Measurements from ENCODE around the gene HIBADH. TPM values are rescaled to one million over a fixed set of nuclear protein-coding genes. Genes with fewer than 3 reads are reported as not detected.

HIBADH gene
- total RNA-seq, 1 experiment from 2014 or later = 33.7 TPM

DNA sequence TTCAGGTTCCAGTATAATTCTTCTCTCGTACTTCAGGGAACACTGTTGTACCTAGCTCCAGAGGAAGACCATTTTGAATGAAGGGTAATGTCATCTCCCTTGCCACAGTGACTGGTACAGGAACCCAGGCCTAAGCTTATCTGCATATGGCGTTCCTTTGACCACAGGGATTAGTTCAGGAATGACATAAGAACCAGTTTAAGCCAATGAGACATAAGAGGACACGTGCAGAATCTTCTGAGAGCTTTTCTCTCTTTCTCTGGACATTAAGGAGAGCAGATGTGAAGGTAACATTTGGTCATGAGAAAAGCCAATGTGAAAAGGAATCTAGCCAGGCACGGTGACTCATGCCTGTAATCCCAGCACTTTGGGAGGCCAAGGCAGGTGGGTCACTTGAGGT lies 21.8 kb upstream of the HIBADH start:
- POLR2A ChIA-PET = no interaction called here
- BruUV-seq (replicated peaks) = no TSS peak
- CTCF ChIA-PET = no interaction called here

DNA sequence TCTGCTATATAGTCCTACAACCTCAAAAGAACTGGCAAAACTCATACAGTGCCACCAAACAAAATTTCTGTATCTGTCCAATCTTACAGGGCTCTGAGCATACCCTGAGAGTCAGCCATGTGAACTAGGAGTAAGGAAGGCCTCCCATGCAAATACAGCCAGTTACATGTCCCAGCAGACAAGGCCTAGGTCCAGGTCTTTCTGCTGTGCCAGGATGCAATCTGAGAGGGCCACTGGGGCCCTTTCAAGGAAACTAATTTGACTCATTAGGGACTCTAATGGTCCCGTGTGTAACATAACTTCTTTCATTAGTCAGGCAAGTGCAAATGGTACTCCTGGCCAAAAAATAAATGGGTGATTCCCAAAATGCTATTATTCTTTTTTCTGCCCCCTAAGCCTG lies 17.9 kb upstream of the HIBADH start:
- intact Hi-C loops (cut with micrococcal nuclease; ENCODE audit: unreplicated experiment) = no loop called here
- no peak overlapping the region for H3K27ac Mint-ChIP-seq (ENCODE audit: unreplicated experiment)

More for the DNA sequence above, 21.8 kb upstream of the HIBADH start:
- H3K4me1 ChIP-seq = no peaks in the 10 kb centered on the region
- H3K4me3 Mint-ChIP-seq (ENCODE audit: unreplicated experiment) = no peak overlapping the region
- H3K4me3 ChIP-seq (ENCODE audit: low read depth, low read length) = no peak overlapping the region
- DNase-seq = no peak
- H3K36me3 ChIP-seq (ENCODE audit: control insufficient read depth, insufficient read depth, low read length) = no peaks in the 10 kb centered on the region
- no peaks in the 10 kb centered on the region for H3K36me3 Mint-ChIP-seq (ENCODE audit: insufficient read depth, unreplicated experiment)
- H3K4me1 Mint-ChIP-seq (ENCODE audit: low read depth, unreplicated experiment) = no peaks in the 10 kb centered on the region
- intact Hi-C loops (cut with micrococcal nuclease; ENCODE audit: unreplicated experiment) = no loop called here
- H3K9me3 ChIP-seq = no peaks in the 10 kb centered on the region
- H3K27me3 Mint-ChIP-seq (ENCODE audit: insufficient read depth, unreplicated experiment) = no peaks in the 10 kb centered on the region
- H3K9me3 Mint-ChIP-seq (ENCODE audit: unreplicated experiment) = no peaks in the 10 kb centered on the region
- no peak overlapping the region for H3K27ac Mint-ChIP-seq (ENCODE audit: unreplicated experiment)
- H3K27me3 ChIP-seq (replicated peaks; ENCODE audit: control insufficient read depth, insufficient read depth, low read length) = no peaks in the 10 kb centered on the region
- TF ChIP-seq, protein P1, sequence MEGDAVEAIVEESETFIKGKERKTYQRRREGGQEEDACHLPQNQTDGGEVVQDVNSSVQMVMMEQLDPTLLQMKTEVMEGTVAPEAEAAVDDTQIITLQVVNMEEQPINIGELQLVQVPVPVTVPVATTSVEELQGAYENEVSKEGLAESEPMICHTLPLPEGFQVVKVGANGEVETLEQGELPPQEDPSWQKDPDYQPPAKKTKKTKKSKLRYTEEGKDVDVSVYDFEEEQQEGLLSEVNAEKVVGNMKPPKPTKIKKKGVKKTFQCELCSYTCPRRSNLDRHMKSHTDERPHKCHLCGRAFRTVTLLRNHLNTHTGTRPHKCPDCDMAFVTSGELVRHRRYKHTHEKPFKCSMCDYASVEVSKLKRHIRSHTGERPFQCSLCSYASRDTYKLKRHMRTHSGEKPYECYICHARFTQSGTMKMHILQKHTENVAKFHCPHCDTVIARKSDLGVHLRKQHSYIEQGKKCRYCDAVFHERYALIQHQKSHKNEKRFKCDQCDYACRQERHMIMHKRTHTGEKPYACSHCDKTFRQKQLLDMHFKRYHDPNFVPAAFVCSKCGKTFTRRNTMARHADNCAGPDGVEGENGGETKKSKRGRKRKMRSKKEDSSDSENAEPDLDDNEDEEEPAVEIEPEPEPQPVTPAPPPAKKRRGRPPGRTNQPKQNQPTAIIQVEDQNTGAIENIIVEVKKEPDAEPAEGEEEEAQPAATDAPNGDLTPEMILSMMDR (IDR thresholded peaks at IDR 0.05; ENCODE audit: insufficient read depth in 1 of 2, low read depth in 1 of 2, low read length in 1 of 2, severe bottlenecking in 1 of 2, unreplicated experiment in 1 of 2) = no peak

DNA sequence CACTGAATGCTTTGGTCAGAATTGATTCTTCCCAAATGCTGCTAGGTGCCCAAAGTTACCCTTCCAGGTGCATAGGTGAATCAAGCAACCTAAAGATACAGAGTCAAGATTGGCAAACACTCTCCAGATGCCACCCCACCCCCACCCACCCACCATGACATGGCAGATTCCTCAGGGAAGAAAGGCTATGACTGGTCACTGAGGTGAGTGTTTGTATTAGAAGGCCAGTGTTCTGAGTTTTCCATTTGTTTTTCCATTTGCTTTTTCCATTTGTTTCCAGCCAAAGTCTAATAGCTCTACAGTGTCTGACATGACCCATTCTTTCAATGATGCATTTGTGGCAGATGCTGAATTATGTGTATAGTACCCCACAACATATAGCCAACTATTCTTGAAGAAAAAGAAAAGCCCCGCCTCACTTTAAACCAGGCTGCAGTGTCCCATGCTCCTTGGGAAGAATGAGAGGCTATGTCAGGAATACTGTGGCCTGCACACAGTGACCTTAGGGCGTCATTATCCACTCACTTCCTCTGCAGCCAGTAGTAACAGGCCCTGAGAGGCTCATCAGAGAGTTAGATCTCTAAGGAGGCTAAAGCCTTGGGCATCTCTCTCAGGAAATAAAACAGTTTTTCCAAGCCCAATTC lies 16.1 kb upstream of the HIBADH start:
- Histone ChIP-seq H3K27me3 (replicated peaks; ENCODE audit: control insufficient read depth, insufficient read depth, low read length) (no peaks in the 10 kb centered on the region), H3K4me3 (ENCODE audit: low read depth, low read length) (no peak overlapping the region), H3K4me1 (peaks cover 23% of the 10 kb centered on the region), H3K9me3 (no peaks in the 10 kb centered on the region), H3K36me3 (ENCODE audit: control insufficient read depth, insufficient read depth, low read length) (no peaks in the 10 kb centered on the region)
- H3K36me3 Mint-ChIP-seq (ENCODE audit: insufficient read depth, unreplicated experiment) = no peaks in the 10 kb centered on the region
- peak overlapping the region; percentile 73 for H3K27ac Mint-ChIP-seq (ENCODE audit: unreplicated experiment)
- POLR2A ChIA-PET = no interaction called here
- peaks cover 12% of the 10 kb centered on the region for H3K4me1 Mint-ChIP-seq (ENCODE audit: low read depth, unreplicated experiment)
- CTCF ChIA-PET = interaction anchor here (1.1 kb wide), 1 partner anchor 16 kb away, joined by 6 read pairs; the partner anchor contains the start of gene HIBADH
- intact Hi-C loops (cut with micrococcal nuclease; ENCODE audit: unreplicated experiment) = loop anchor here (1.0 kb wide), 1 partner anchor 15 kb away; no protein-coding TSS in a partner anchor
- no peaks in the 10 kb centered on the region for H3K27me3 Mint-ChIP-seq (ENCODE audit: insufficient read depth, unreplicated experiment)
- no peak for DNase-seq
- BruUV-seq (replicated peaks) = no TSS peak
- H3K9me3 Mint-ChIP-seq (ENCODE audit: unreplicated experiment) = no peaks in the 10 kb centered on the region
- TF ChIP-seq, protein P1 (IDR thresholded peaks at IDR 0.05; ENCODE audit: insufficient read depth in 1 of 2, low read depth in 1 of 2, low read length in 1 of 2, severe bottlenecking in 1 of 2, unreplicated experiment in 1 of 2) = no peak
- H3K4me3 Mint-ChIP-seq (ENCODE audit: unreplicated experiment) = no peak overlapping the region

More for the DNA sequence above, 17.9 kb upstream of the HIBADH start:
- peaks cover 23% of the 10 kb centered on the region for H3K4me1 ChIP-seq
- H3K4me3 Mint-ChIP-seq (ENCODE audit: unreplicated experiment) = no peak overlapping the region
- H3K27me3 ChIP-seq (replicated peaks; ENCODE audit: control insufficient read depth, insufficient read depth, low read length) = no peaks in the 10 kb centered on the region
- BruUV-seq (replicated peaks) = no TSS peak
- no peaks in the 10 kb centered on the region for H3K27me3 Mint-ChIP-seq (ENCODE audit: insufficient read depth, unreplicated experiment)
- TF ChIP-seq, protein P1 (IDR thresholded peaks at IDR 0.05; ENCODE audit: insufficient read depth in 1 of 2, low read depth in 1 of 2, low read length in 1 of 2, severe bottlenecking in 1 of 2, unreplicated experiment in 1 of 2) = no peak
- H3K36me3 Mint-ChIP-seq (ENCODE audit: insufficient read depth, unreplicated experiment) = no peaks in the 10 kb centered on the region
- H3K4me3 ChIP-seq (ENCODE audit: low read depth, low read length) = no peak overlapping the region
- ChIA-PET CTCF (no interaction called here), POLR2A (no interaction called here)
- no peaks in the 10 kb centered on the region for H3K9me3 ChIP-seq
- no peaks in the 10 kb centered on the region for H3K9me3 Mint-ChIP-seq (ENCODE audit: unreplicated experiment)
- no peak for DNase-seq
- H3K4me1 Mint-ChIP-seq (ENCODE audit: low read depth, unreplicated experiment) = peaks cover 12% of the 10 kb centered on the region
- H3K36me3 ChIP-seq (ENCODE audit: control insufficient read depth, insufficient read depth, low read length) = no peaks in the 10 kb centered on the region
